Measurements from ENCODE around the gene DDX49.
"Not testable (repeated sequence)": the region's sequence is repeated elsewhere in the genome, so short reads cannot be mapped to it uniquely, and the experiment has no call there.

Gene DDX49

GRCh38 chr19:18895824-18896341 lies 23.6 kb upstream of the DDX49 start, which contains the start of gene CERS1:
Gene CERS1 (minus strand): TSS chr19:18896158. CDS start chr19:18896072, 86 bp downstream.
- DNase-seq (ENCODE audit: low spot score), result no peak

GRCh38 chr19:18896421-18896841 lies 23.1 kb upstream of the DDX49 start:
- DNase-seq (ENCODE audit: low spot score), result no peak

GRCh38 chr19:18897094-18898029 lies 22.2 kb upstream of the DDX49 start:
- DNase-seq (ENCODE audit: low spot score), result no peak

- no peak for DNase-seq (ENCODE audit: low spot score)
Measured at GRCh38 chr19:18898081-18898606, 21.4 kb upstream of the DDX49 start.

GRCh38 chr19:18898607-18899408 lies 20.7 kb upstream of the DDX49 start:
- DNase-seq (ENCODE audit: low spot score), result no peak

GRCh38 chr19:18899624-18900560 lies 19.6 kb upstream of the DDX49 start:
- no peak for DNase-seq (ENCODE audit: low spot score)

GRCh38 chr19:18900700-18901481 lies 18.6 kb upstream of the DDX49 start:
- no peak for DNase-seq (ENCODE audit: low spot score)

GRCh38 chr19:18901491-18901890 lies 18.0 kb upstream of the DDX49 start:
- no peak for DNase-seq (ENCODE audit: low spot score)

GRCh38 chr19:18902519-18902918 lies 17.0 kb upstream of the DDX49 start:
- not testable (repeated sequence) for DNase-seq (ENCODE audit: low spot score)

- DNase-seq (ENCODE audit: low spot score), result no peak
Measured at GRCh38 chr19:18903156-18904037, 16.1 kb upstream of the DDX49 start.

GRCh38 chr19:18904334-18905057 lies 15.0 kb upstream of the DDX49 start:
- DNase-seq (ENCODE audit: low spot score), result no peak

- no peak for DNase-seq (ENCODE audit: low spot score)
Measured at GRCh38 chr19:18905058-18905456, 14.5 kb upstream of the DDX49 start.

GRCh38 chr19:18905513-18906236 lies 13.8 kb upstream of the DDX49 start:
- DNase-seq (ENCODE audit: low spot score), result no peak

- no peak for DNase-seq (ENCODE audit: low spot score)
Measured at GRCh38 chr19:18906605-18907519, 12.7 kb upstream of the DDX49 start.

GRCh38 chr19:18908917-18909619 lies 10.4 kb upstream of the DDX49 start:
- DNase-seq (ENCODE audit: low spot score), result no peak

- DNase-seq (ENCODE audit: low spot score), result no peak
Measured at GRCh38 chr19:18910010-18910409, 9.5 kb upstream of the DDX49 start.

Data from hematopoietic multipotent progenitor cell treated with erythropoietin and hydrocortisone succinate and interleukin-3 and kit ligand, for 15 days (in vitro differentiated cells).